Keratinocyte (primary cell): ENCODE data around the gene SMCO1. TPM values are rescaled to one million over a fixed set of nuclear protein-coding genes. Genes with fewer than 3 reads are reported as not detected.

Experiments
- DNase-seq: peaks from one replicate; pipeline ENCODE4 v3.0.0-alpha.2; 2011; ENCODE audit warnings: low read depth, missing footprints, low spot score
- FAIRE-seq: peaks from 2 replicates; lab custom pipeline; 2011; peaks lifted over from hg19 to GRCh38; lab: Jason Lieb, UNC
- H2AFZ ChIP-seq: 2 replicates; pipeline ENCODE4 v1.6.0; 2012; ENCODE audit warnings: low read length, control low read depth, inconsistent platforms; ENCODE audit not compliant: control insufficient read depth
- H3K27ac ChIP-seq: 2 replicates; pipeline ENCODE4 v1.5.1; 2011; ENCODE audit warnings: low read length; ENCODE audit not compliant: control insufficient read depth, insufficient read depth
- H3K27me3 ChIP-seq: 3 replicates; pipeline ENCODE4 v1.6.0; 2011; ENCODE audit warnings: low read length; ENCODE audit not compliant: control insufficient read depth, insufficient read depth; ENCODE audit errors: extremely low read depth
- H3K36me3 ChIP-seq, 2 experiments: 2 replicates in 1 of 2; 3 replicates in 1 of 2; pipeline ENCODE4 v1.5.1; 2011; ENCODE audit warnings: low read length in 2 of 2, mild to moderate bottlenecking in 1 of 2; ENCODE audit not compliant: control insufficient read depth in 2 of 2, insufficient read depth in 2 of 2; ENCODE audit errors: extremely low read depth in 1 of 2
- H3K4me1 ChIP-seq: 3 replicates; pipeline ENCODE4 v1.5.1; 2011; ENCODE audit warnings: low read length; ENCODE audit not compliant: control insufficient read depth, insufficient read depth; ENCODE audit errors: extremely low read depth
- H3K4me2 ChIP-seq: 3 replicates; pipeline ENCODE4 v1.6.0; 2011; ENCODE audit warnings: low read depth, low read length; ENCODE audit not compliant: control insufficient read depth, insufficient read depth; ENCODE audit errors: extremely low read depth
- H3K4me3 ChIP-seq, 3 experiments: fragments of 200-600 bp in 1 of 3; sonication (generic) in 1 of 3; 2 replicates in 2 of 3; 3 replicates in 1 of 3; pipeline ENCODE4 v1.5.1; 2011 to 2016; ENCODE audit warnings: low read length in 3 of 3, mild to moderate bottlenecking in 3 of 3, control low read depth in 2 of 3, inconsistent platforms in 1 of 3, low read depth in 1 of 3, mixed read lengths in 1 of 3, mixed run types in 1 of 3, moderate library complexity in 1 of 3; ENCODE audit not compliant: control insufficient read depth in 2 of 3, insufficient read depth in 2 of 3; ENCODE audit errors: extremely low read depth in 1 of 3
- H3K79me2 ChIP-seq: 2 replicates; pipeline ENCODE4 v1.6.0; 2012; ENCODE audit warnings: low read length; ENCODE audit not compliant: control insufficient read depth, insufficient read depth
- H3K9ac ChIP-seq: 3 replicates; pipeline ENCODE4 v1.6.0; 2011; ENCODE audit warnings: low read length; ENCODE audit not compliant: control insufficient read depth, insufficient read depth; ENCODE audit errors: extremely low read depth
- H3K9me1 ChIP-seq: 3 replicates; pipeline ENCODE4 v1.6.0; 2011; ENCODE audit warnings: low read length; ENCODE audit not compliant: control insufficient read depth, insufficient read depth; ENCODE audit errors: extremely low read depth
- H3K9me3 ChIP-seq: 2 replicates; pipeline ENCODE4 v1.5.1; 2012; ENCODE audit warnings: low read depth, low read length; ENCODE audit not compliant: control insufficient read depth
- H4K20me1 ChIP-seq: 3 replicates; pipeline ENCODE4 v1.6.0; 2011; ENCODE audit warnings: low read length; ENCODE audit not compliant: control insufficient read depth, insufficient read depth; ENCODE audit errors: extremely low read depth
- CTCF ChIP-seq, 3 experiments: IDR thresholded peaks in 1 of 3; conservative IDR thresholded peaks in 1 of 3; optimal IDR thresholded peaks in 1 of 3; 2 replicates in 2 of 3; 3 replicates in 1 of 3; pipeline versions ENCODE3 to v1.5.1; 2011; ENCODE audit warnings: low read length in 3 of 3, mild to moderate bottlenecking in 3 of 3, moderate library complexity in 2 of 3, control low read depth in 1 of 3, inconsistent platforms in 1 of 3; ENCODE audit not compliant: insufficient read depth in 2 of 3; ENCODE audit errors: extremely low read depth in 1 of 3
- EZH2 ChIP-seq: IDR thresholded peaks from one replicate; pipeline ENCODE4 v1.6.1; 2012; ENCODE audit warnings: inconsistent platforms, mild to moderate bottlenecking, low read length, moderate library complexity
- dilution Hi-C: fragments of 300-500 bp; cut with MboI; formaldehyde crosslinking; loops from one replicate; pipeline ENCODE4 v1.7.0; 2020; ENCODE audit warnings: low sequenced_read_pairs; ENCODE audit not compliant: extremely low pct_ligation_motif_present
- polyA plus RNA-seq, 5 experiments: library from polyadenylated mRNA; depleted of rRNA in 3 of 5; stranded (reverse) in 3 of 5; stranded (forward) in 1 of 5; unstranded in 1 of 5; fragments of >200 nt; gene quantifications; 1 replicate in 1 of 5; 2 replicates in 3 of 5; 3 replicates in 1 of 5; pipeline versions ENCODE4 v1.2.1 to v1.2.3, GENCODE V29; 2011 to 2012; ENCODE audit warnings: missing spikeins in 2 of 5, low read depth in 1 of 5, low replicate concordance in 1 of 5

SMCO1 gene
- polyA plus RNA-seq, 1 donor (not counting 4 experiments of a cell fraction or from before 2014, with no cell fraction given) = not detected

GRCh38 chr3:196554205-196554604 lies 39.1 kb upstream of the SMCO1 start:
- no peak overlapping the region for H3K27ac ChIP-seq
- no peaks in the 10 kb centered on the region for H3K9me1 ChIP-seq
- no peaks in the 10 kb centered on the region for H3K27me3 ChIP-seq
- H3K4me1 ChIP-seq = no peaks in the 10 kb centered on the region
- no peak for FAIRE-seq
- no peak overlapping the region for H3K4me3 ChIP-seq
- H3K9ac ChIP-seq = no peak overlapping the region
- no peak overlapping the region for H3K4me2 ChIP-seq
- peaks cover 0 to 4% of the 10 kb centered on the region in 2 experiments for H3K36me3 ChIP-seq
- H3K79me2 ChIP-seq = no peaks in the 10 kb centered on the region
- no peak overlapping the region for H2AFZ ChIP-seq
- H3K9me3 ChIP-seq = no peaks in the 10 kb centered on the region
- DNase-seq = no peak
- dilution Hi-C loops = no loop called here
- H4K20me1 ChIP-seq = no peaks in the 10 kb centered on the region
- TF ChIP-seq EZH2 (no peak), CTCF (optimal IDR thresholded peaks at IDR 0.05 in 1 of 3, IDR thresholded peaks at IDR 0.05 in 1 of 3, conservative IDR thresholded peaks at IDR 0.05 in 1 of 3; ENCODE audit: extremely low read depth in 1 of 3, insufficient read depth in 2 of 3, low read length in 3 of 3) (no peak)

- FAIRE-seq = no peak
- H3K79me2 ChIP-seq = no peaks in the 10 kb centered on the region
- H3K9ac ChIP-seq = no peak overlapping the region
- no peaks in the 10 kb centered on the region for H4K20me1 ChIP-seq
- H3K4me2 ChIP-seq = no peak overlapping the region
- H3K4me1 ChIP-seq = no peaks in the 10 kb centered on the region
- no peaks in the 10 kb centered on the region for H3K27me3 ChIP-seq
- DNase-seq = no peak
- H3K9me3 ChIP-seq = no peaks in the 10 kb centered on the region
- no peak overlapping the region for H3K4me3 ChIP-seq
- H3K27ac ChIP-seq = no peak overlapping the region
- dilution Hi-C loops = no loop called here
- H3K36me3 ChIP-seq = peaks cover 0 to 4% of the 10 kb centered on the region in 2 experiments
- no peak overlapping the region for H2AFZ ChIP-seq
- H3K9me1 ChIP-seq = no peaks in the 10 kb centered on the region
- TF ChIP-seq EZH2 = no peak
- TF ChIP-seq CTCF (optimal IDR thresholded peaks at IDR 0.05 in 1 of 3, IDR thresholded peaks at IDR 0.05 in 1 of 3, conservative IDR thresholded peaks at IDR 0.05 in 1 of 3; ENCODE audit: extremely low read depth in 1 of 3, insufficient read depth in 2 of 3, low read length in 3 of 3) = no peak
Observed at GRCh38 chr3:196553551-196553950, 38.4 kb upstream of the SMCO1 start.
